ENCODE data around the gene PTBP1. TPM values are rescaled to one million over a fixed set of nuclear protein-coding genes. Genes with fewer than 3 reads are reported as not detected.
"Not testable (repeated sequence)": the region's sequence is repeated elsewhere in the genome, so short reads cannot be mapped to it uniquely, and the experiment has no call there.

PTBP1 gene
- total RNA-seq, 1 donor from 2014 or later, result 614 TPM

- H3K9me3 Mint-ChIP-seq (ENCODE audit: unreplicated experiment), result no peaks in the 10 kb centered on the region
- H3K4me1 Mint-ChIP-seq (ENCODE audit: unreplicated experiment), result no peaks in the 10 kb centered on the region
- no peaks in the 10 kb centered on the region for H3K27me3 Mint-ChIP-seq (ENCODE audit: unreplicated experiment)
- H3K27ac Mint-ChIP-seq (ENCODE audit: unreplicated experiment), result no peak within 1 kb of the TSS
- H3K4me3 Mint-ChIP-seq (ENCODE audit: unreplicated experiment), result no peak within 1 kb of the TSS
- TF ChIP-seq, protein P1, sequence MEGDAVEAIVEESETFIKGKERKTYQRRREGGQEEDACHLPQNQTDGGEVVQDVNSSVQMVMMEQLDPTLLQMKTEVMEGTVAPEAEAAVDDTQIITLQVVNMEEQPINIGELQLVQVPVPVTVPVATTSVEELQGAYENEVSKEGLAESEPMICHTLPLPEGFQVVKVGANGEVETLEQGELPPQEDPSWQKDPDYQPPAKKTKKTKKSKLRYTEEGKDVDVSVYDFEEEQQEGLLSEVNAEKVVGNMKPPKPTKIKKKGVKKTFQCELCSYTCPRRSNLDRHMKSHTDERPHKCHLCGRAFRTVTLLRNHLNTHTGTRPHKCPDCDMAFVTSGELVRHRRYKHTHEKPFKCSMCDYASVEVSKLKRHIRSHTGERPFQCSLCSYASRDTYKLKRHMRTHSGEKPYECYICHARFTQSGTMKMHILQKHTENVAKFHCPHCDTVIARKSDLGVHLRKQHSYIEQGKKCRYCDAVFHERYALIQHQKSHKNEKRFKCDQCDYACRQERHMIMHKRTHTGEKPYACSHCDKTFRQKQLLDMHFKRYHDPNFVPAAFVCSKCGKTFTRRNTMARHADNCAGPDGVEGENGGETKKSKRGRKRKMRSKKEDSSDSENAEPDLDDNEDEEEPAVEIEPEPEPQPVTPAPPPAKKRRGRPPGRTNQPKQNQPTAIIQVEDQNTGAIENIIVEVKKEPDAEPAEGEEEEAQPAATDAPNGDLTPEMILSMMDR (IDR thresholded peaks at IDR 0.05; ENCODE audit: unreplicated experiment), result no peak
- DNase-seq (ENCODE audit: low spot score), result no peak
- H3K36me3 Mint-ChIP-seq (ENCODE audit: low read depth, unreplicated experiment), result no peaks in the 10 kb centered on the region
Measured at GRCh38 chr19:852136-853013, 55.1 kb downstream of the PTBP1 start, which contains the start of gene ELANE. Gene ELANE, plus strand, starts transcription at chr19:852303. Its CDS starts 26 bp downstream, at chr19:852329.

DNA sequence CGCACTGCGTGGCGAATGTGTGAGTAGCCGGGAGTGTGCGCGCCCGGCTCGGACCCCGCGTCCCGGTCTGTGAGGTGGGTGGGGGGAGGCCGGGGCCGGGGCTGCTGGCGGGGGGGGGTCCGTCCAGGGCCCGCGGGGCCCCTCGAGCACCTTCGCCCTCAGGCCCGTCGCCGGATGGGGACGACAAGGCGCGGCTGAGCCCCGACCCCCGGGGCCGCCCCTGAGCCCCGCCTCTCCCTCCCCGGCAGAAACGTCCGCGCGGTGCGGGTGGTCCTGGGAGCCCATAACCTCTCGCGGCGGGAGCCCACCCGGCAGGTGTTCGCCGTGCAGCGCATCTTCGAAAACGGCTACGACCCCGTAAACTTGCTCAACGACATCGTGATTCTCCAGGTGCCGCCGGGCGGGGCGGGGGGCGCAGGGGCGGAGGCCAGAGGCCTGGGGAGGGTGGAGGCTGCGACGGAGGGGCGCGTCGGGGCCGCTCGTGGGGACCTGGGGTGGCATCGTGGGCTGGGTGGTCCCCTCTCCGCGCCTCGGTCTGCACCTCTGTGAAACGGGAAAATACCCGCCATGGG, 55.8 kb downstream of the PTBP1 start:
- no peak overlapping the region for H3K27ac Mint-ChIP-seq (ENCODE audit: unreplicated experiment)
- TF ChIP-seq, protein P1 (IDR thresholded peaks at IDR 0.05; ENCODE audit: unreplicated experiment), result no peak
- H3K36me3 Mint-ChIP-seq (ENCODE audit: low read depth, unreplicated experiment), result no peaks in the 10 kb centered on the region
- H3K9me3 Mint-ChIP-seq (ENCODE audit: unreplicated experiment), result no peaks in the 10 kb centered on the region
- H3K4me1 Mint-ChIP-seq (ENCODE audit: unreplicated experiment), result no peaks in the 10 kb centered on the region
- DNase-seq (ENCODE audit: low spot score), result no peak
- H3K4me3 Mint-ChIP-seq (ENCODE audit: unreplicated experiment), result no peak overlapping the region
- no peaks in the 10 kb centered on the region for H3K27me3 Mint-ChIP-seq (ENCODE audit: unreplicated experiment)

GRCh38 chr19:853614-854220, 56.5 kb downstream of the PTBP1 start:
- not testable (repeated sequence) for H3K9me3 Mint-ChIP-seq (ENCODE audit: unreplicated experiment); H3K4me3 Mint-ChIP-seq (ENCODE audit: unreplicated experiment); H3K27me3 Mint-ChIP-seq (ENCODE audit: unreplicated experiment); H3K27ac Mint-ChIP-seq (ENCODE audit: unreplicated experiment); H3K36me3 Mint-ChIP-seq (ENCODE audit: low read depth, unreplicated experiment); DNase-seq (ENCODE audit: low spot score); H3K4me1 Mint-ChIP-seq (ENCODE audit: unreplicated experiment)

- no peak for DNase-seq (ENCODE audit: low spot score)
- Mint-ChIP-seq H3K27ac (ENCODE audit: unreplicated experiment) (no peak overlapping the region), H3K9me3 (ENCODE audit: unreplicated experiment) (no peaks in the 10 kb centered on the region), H3K4me3 (ENCODE audit: unreplicated experiment) (no peak overlapping the region), H3K27me3 (ENCODE audit: unreplicated experiment) (peaks cover 3% of the 10 kb centered on the region), H3K4me1 (ENCODE audit: unreplicated experiment) (no peaks in the 10 kb centered on the region), H3K36me3 (ENCODE audit: low read depth, unreplicated experiment) (no peaks in the 10 kb centered on the region)
- TF ChIP-seq, protein P1 (IDR thresholded peaks at IDR 0.05; ENCODE audit: unreplicated experiment), result no peak
Measured at GRCh38 chr19:854549-854948, 57.3 kb downstream of the PTBP1 start.

GRCh38 chr19:855142-855541, 57.9 kb downstream of the PTBP1 start:
- H3K27ac Mint-ChIP-seq (ENCODE audit: unreplicated experiment), result no peak overlapping the region
- H3K4me3 Mint-ChIP-seq (ENCODE audit: unreplicated experiment), result no peak overlapping the region
- no peaks in the 10 kb centered on the region for H3K36me3 Mint-ChIP-seq (ENCODE audit: low read depth, unreplicated experiment)
- H3K27me3 Mint-ChIP-seq (ENCODE audit: unreplicated experiment), result peaks cover 6% of the 10 kb centered on the region
- TF ChIP-seq, protein P1 (IDR thresholded peaks at IDR 0.05; ENCODE audit: unreplicated experiment), result no peak
- H3K9me3 Mint-ChIP-seq (ENCODE audit: unreplicated experiment), result no peaks in the 10 kb centered on the region
- no peak for DNase-seq (ENCODE audit: low spot score)
- no peaks in the 10 kb centered on the region for H3K4me1 Mint-ChIP-seq (ENCODE audit: unreplicated experiment)

Data from endothelial cell (in vitro differentiated cells).